Adrenal gland (tissue), 5 donors: Measurements from ENCODE around the gene ZNF549.

Source experiments
- POLR2A ChIP-seq, 2 donors: fragments of 450-650 bp; IDR thresholded peaks; one replicate each; pipeline ENCODE4 v1.6.1; 2017; ENCODE audit warnings: antibody characterized with exemption in 2 of 2, mild to moderate bottlenecking in 2 of 2, moderate library complexity in 1 of 2
- TF ChIP-seq, protein P1 (sequence below), 6 experiments: fragments of 450-650 bp in 4 of 6; fragments of 200-600 bp in 2 of 6; sonication (generic) in 1 of 6; IDR thresholded peaks; 1 replicate in 5 of 6; 2 replicates in 1 of 6; pipeline versions ENCODE4 v1.5.1 to v1.8.0; 2016 to 2021; ENCODE audit warnings: antibody characterized with exemption in 6 of 6, mild to moderate bottlenecking in 2 of 6, moderate library complexity in 1 of 6
- donor health status: DM: no; HTN: no; CAD: no.

DNA sequence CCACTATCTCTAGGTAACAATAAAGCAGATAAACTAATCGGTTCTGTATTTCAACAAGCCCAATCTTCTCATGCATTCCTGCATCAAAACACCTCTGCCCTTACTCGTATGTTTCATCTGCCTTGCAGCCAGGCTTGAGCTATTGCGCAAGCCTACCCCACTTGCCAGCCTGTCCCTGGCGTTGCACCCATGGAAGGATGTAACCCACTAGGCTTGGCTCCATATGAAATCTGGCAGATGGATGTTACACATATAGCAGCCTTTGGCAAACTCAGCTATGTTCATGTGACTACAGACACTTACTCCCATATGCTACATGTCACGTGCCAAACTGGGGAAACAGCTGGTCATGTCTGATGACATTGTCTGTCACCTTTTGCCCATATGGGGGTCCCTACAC is 11.9 kb upstream of the ZNF549 start:
- TF ChIP-seq, protein P1, sequence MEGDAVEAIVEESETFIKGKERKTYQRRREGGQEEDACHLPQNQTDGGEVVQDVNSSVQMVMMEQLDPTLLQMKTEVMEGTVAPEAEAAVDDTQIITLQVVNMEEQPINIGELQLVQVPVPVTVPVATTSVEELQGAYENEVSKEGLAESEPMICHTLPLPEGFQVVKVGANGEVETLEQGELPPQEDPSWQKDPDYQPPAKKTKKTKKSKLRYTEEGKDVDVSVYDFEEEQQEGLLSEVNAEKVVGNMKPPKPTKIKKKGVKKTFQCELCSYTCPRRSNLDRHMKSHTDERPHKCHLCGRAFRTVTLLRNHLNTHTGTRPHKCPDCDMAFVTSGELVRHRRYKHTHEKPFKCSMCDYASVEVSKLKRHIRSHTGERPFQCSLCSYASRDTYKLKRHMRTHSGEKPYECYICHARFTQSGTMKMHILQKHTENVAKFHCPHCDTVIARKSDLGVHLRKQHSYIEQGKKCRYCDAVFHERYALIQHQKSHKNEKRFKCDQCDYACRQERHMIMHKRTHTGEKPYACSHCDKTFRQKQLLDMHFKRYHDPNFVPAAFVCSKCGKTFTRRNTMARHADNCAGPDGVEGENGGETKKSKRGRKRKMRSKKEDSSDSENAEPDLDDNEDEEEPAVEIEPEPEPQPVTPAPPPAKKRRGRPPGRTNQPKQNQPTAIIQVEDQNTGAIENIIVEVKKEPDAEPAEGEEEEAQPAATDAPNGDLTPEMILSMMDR (IDR thresholded peaks at IDR 0.05): no peak
- no peak for TF ChIP-seq POLR2A (IDR thresholded peaks at IDR 0.05)
